Activated effector memory CD4-positive, alpha-beta T cell treated with Interleukin-2 at 50 U/mL for 16 hours (primary cell): ENCODE results near the gene CRYL1.

ENCODE experiments used
- DNase-seq: peaks from one replicate; pipeline ENCODE4 v3.0.0-alpha.2; 2020

Gene CRYL1

GRCh38 chr13:20415694-20416107 is 110.0 kb downstream of the CRYL1 start:
- DNase-seq: no peak

GRCh38 chr13:20415306-20415679 is 110.4 kb downstream of the CRYL1 start:
- DNase-seq: no peak

GRCh38 chr13:20414546-20415305 is 110.9 kb downstream of the CRYL1 start:
- DNase-seq: no peak

- DNase-seq: no peak
Observed at GRCh38 chr13:20412691-20413355, 112.8 kb downstream of the CRYL1 start.

- DNase-seq: peak; percentile 16
Observed at GRCh38 chr13:20411638-20412342, 113.9 kb downstream of the CRYL1 start.

GRCh38 chr13:20410726-20411125 is 114.9 kb downstream of the CRYL1 start:
- DNase-seq: no peak

- DNase-seq: no peak
Observed at GRCh38 chr13:20408181-20408580, 117.5 kb downstream of the CRYL1 start.

- DNase-seq: no peak
Observed at GRCh38 chr13:20407759-20408158, 117.9 kb downstream of the CRYL1 start.

- DNase-seq: no peak
Observed at GRCh38 chr13:20405691-20406090, 120.0 kb downstream of the CRYL1 start.

- DNase-seq: no peak
Observed at GRCh38 chr13:20404488-20405222, 121.0 kb downstream of the CRYL1 start.

- no peak for DNase-seq
Observed at GRCh38 chr13:20403826-20404225, 121.8 kb downstream of the CRYL1 start.

GRCh38 chr13:20402881-20403280 is 122.8 kb downstream of the CRYL1 start:
- no peak for DNase-seq

GRCh38 chr13:20401931-20402856 is 123.5 kb downstream of the CRYL1 start:
- no peak for DNase-seq

- no peak for DNase-seq
Observed at GRCh38 chr13:20401531-20401930, 124.1 kb downstream of the CRYL1 start.

GRCh38 chr13:20400774-20401173 is 124.9 kb downstream of the CRYL1 start:
- no peak for DNase-seq

GRCh38 chr13:20399961-20400360 is 125.7 kb downstream of the CRYL1 start:
- DNase-seq: no peak

- DNase-seq: no peak
Observed at GRCh38 chr13:20399515-20399914, 126.1 kb downstream of the CRYL1 start.

- DNase-seq: no peak
Observed at GRCh38 chr13:20398459-20398858, 127.2 kb downstream of the CRYL1 start.

GRCh38 chr13:20397896-20398295 is 127.8 kb downstream of the CRYL1 start:
- no peak for DNase-seq

GRCh38 chr13:20395061-20395916 is 130.4 kb downstream of the CRYL1 start:
- DNase-seq: no peak

GRCh38 chr13:20394506-20394905 is 131.2 kb downstream of the CRYL1 start:
- DNase-seq: no peak
